Neural progenitor cell (in vitro differentiated cells): ENCODE measurements around the gene NBPF4. TPM values are rescaled to one million over a fixed set of nuclear protein-coding genes. Genes with fewer than 3 reads are reported as not detected.
"Not testable (repeated sequence)": the region's sequence is repeated elsewhere in the genome, so short reads cannot be mapped to it uniquely, and the experiment has no call there.

ENCODE experiments used
- DNase-seq: peaks from one replicate; pipeline ENCODE4 v3.0.0-alpha.2; 2016; ENCODE audit warnings: low spot score
- H2AFZ ChIP-seq: fragments of 200-600 bp; sonication (generic); replicated peaks from 2 replicates; pipeline ENCODE4 v1.6.1; 2016; ENCODE audit warnings: antibody characterized with exemption
- H3F3A ChIP-seq: fragments of 200-600 bp; sonication (generic); 2 replicates; pipeline ENCODE4 v1.6.1; 2016; ENCODE audit warnings: antibody characterized with exemption, low read depth
- H3K27ac ChIP-seq: fragments of 200-600 bp; sonication (generic); 2 replicates; pipeline ENCODE4 v1.5.1; 2016; ENCODE audit warnings: mild to moderate bottlenecking
- H3K27me3 ChIP-seq: fragments of 200-600 bp; sonication (generic); 2 replicates; pipeline ENCODE4 v1.6.1; 2016; ENCODE audit warnings: mild to moderate bottlenecking, moderate library complexity
- H3K36me3 ChIP-seq: fragments of 200-600 bp; sonication (generic); 2 replicates; pipeline ENCODE4 v1.5.1; 2016
- H3K4me1 ChIP-seq: fragments of 200-600 bp; sonication (generic); 2 replicates; pipeline ENCODE4 v1.6.1; 2016; ENCODE audit warnings: mixed run types
- H3K4me2 ChIP-seq: fragments of 200-600 bp; sonication (generic); 2 replicates; pipeline ENCODE4 v1.6.1; 2016
- H3K4me3 ChIP-seq: fragments of 200-600 bp; sonication (generic); 2 replicates; pipeline ENCODE4 v1.5.1; 2016
- H3K79me2 ChIP-seq: fragments of 200-600 bp; sonication (generic); 2 replicates; pipeline ENCODE4 v1.6.1; 2016; ENCODE audit warnings: low read depth
- H3K9ac ChIP-seq: fragments of 200-600 bp; sonication (generic); 2 replicates; pipeline ENCODE4 v1.6.1; 2016
- H3K9me3 ChIP-seq: fragments of 200-600 bp; sonication (generic); 2 replicates; pipeline ENCODE4 v1.5.1; 2016; ENCODE audit warnings: low read depth
- H4K20me1 ChIP-seq: fragments of 200-600 bp; sonication (generic); 2 replicates; pipeline ENCODE4 v1.6.1; 2016; ENCODE audit warnings: low read depth
- H3K27ac Mint-ChIP-seq: 3 replicates; pipeline ENCODE4 v1.8.0; 2021; ENCODE audit warnings: mixed read lengths
- H3K27me3 Mint-ChIP-seq: 2 replicates; pipeline ENCODE4 v1.8.0; 2022; ENCODE audit warnings: low read depth, mild to moderate bottlenecking, inconsistent platforms, moderate library complexity, mixed read lengths; ENCODE audit not compliant: insufficient read depth
- H3K36me3 Mint-ChIP-seq: 3 replicates; pipeline ENCODE4 v1.8.0; 2021; ENCODE audit warnings: mixed read lengths
- H3K4me1 Mint-ChIP-seq: 3 replicates; pipeline ENCODE4 v1.8.0; 2021; ENCODE audit warnings: mixed read lengths
- H3K4me3 Mint-ChIP-seq: 3 replicates; pipeline ENCODE4 v1.8.0; 2021; ENCODE audit warnings: mild to moderate bottlenecking, moderate library complexity, mixed read lengths
- H3K9me3 Mint-ChIP-seq: 3 replicates; pipeline ENCODE4 v1.8.0; 2020; ENCODE audit warnings: mixed read lengths
- EZH2 ChIP-seq: fragments of 200-600 bp; sonication (generic); IDR thresholded peaks from 2 replicates; pipeline ENCODE4 v1.6.1; 2017; ENCODE audit warnings: antibody characterized with exemption, mild to moderate bottlenecking, moderate library complexity
- EZH2phosphoT487 ChIP-seq: fragments of 200-600 bp; sonication (generic); IDR thresholded peaks from 2 replicates; pipeline ENCODE4 v1.6.1; 2017; ENCODE audit warnings: antibody characterized with exemption
- total RNA-seq: library from RNA; depleted of rRNA; stranded (reverse); fragments of >200 nt; gene quantifications from 2 replicates; pipeline ENCODE4 v1.2.3, GENCODE V29; 2015; ENCODE audit warnings: low replicate concordance
- TF ChIP-seq, protein P1 (sequence below): fragments of 200-600 bp; sonication (generic); IDR thresholded peaks from 2 replicates; pipeline ENCODE4 v1.5.1; 2017; ENCODE audit warnings: antibody characterized with exemption, mild to moderate bottlenecking

Gene NBPF4
- total RNA-seq, 1 donor from 2014 or later, result not detected

DNA sequence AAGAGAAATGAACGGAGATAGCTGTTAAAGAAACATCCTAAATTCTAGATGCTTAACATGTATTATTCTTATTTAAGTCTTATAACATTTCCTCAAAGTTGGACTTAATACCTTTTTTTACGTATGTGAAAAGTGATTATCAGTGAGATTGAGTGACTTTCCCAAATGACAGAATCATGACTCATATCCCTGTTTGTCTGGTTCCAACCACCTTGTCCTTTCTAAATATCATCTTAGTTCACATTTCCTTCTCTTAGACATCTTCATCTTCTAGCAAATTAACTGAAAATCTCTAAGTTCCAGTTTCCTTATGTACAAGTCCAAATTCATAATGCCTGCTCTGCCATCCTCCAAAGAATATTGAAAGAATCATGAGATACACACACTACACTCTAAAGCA lies 26.9 kb downstream of the NBPF4 start:
- not testable (repeated sequence) for H3K36me3 Mint-ChIP-seq, H3K4me3 Mint-ChIP-seq, H3K9ac ChIP-seq, H3K27ac ChIP-seq, H3K27me3 ChIP-seq, H3K4me3 ChIP-seq, H3K79me2 ChIP-seq, H4K20me1 ChIP-seq, DNase-seq, H3F3A ChIP-seq, H3K4me1 ChIP-seq, H2AFZ ChIP-seq, H3K9me3 ChIP-seq, H3K27ac Mint-ChIP-seq, H3K4me1 Mint-ChIP-seq, H3K4me2 ChIP-seq, H3K9me3 Mint-ChIP-seq, H3K36me3 ChIP-seq, H3K27me3 Mint-ChIP-seq

DNA sequence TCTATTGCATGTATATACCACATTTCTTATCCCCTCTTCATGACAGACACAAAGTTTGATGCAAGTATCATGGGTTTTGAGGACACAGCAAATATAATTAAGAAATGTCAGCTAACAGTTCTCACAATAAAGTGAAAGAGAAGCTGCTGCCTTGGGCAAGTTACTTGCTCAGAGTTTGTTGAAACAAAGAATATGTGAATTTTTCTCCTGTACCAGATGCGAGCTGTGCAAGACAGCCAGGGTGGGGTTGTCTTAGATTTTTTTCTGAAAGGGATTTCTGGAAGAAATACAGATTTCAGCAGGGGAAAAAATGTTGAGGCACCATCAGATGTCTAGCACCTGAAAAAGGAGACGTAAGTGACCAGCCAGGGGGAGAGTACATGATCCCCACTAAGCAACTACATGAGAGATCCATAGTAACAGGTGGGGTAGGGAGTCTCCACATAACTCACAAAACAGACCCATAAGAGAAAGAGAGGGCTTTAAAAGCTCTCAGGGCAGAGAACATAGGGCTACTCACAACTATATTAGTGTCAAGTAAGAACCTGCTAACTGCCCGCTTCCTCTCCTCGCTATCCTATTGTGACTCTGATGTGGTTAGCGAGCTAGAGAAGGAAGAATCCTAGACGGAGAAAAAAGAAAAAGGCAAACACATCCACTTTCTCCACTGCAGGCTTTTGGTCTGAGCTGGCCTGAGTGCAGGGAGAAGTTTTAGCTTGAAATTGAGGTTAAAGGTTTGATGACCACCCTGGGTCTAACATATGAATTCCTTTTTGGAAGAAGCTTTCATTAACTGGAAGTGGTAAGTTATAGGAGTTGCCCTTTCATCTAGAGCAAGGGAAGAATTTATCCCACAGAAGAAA lies 27.6 kb downstream of the NBPF4 start:
- not testable (repeated sequence) for H3K9me3 ChIP-seq, H3K27ac ChIP-seq, H3F3A ChIP-seq, H3K4me2 ChIP-seq, H3K4me3 Mint-ChIP-seq, H3K4me1 ChIP-seq, H3K4me1 Mint-ChIP-seq, H3K27me3 Mint-ChIP-seq, H3K4me3 ChIP-seq, H3K79me2 ChIP-seq, H3K9me3 Mint-ChIP-seq, H3K36me3 Mint-ChIP-seq, H3K9ac ChIP-seq, H2AFZ ChIP-seq, H3K36me3 ChIP-seq, H3K27ac Mint-ChIP-seq, H3K27me3 ChIP-seq, H4K20me1 ChIP-seq, DNase-seq

DNA sequence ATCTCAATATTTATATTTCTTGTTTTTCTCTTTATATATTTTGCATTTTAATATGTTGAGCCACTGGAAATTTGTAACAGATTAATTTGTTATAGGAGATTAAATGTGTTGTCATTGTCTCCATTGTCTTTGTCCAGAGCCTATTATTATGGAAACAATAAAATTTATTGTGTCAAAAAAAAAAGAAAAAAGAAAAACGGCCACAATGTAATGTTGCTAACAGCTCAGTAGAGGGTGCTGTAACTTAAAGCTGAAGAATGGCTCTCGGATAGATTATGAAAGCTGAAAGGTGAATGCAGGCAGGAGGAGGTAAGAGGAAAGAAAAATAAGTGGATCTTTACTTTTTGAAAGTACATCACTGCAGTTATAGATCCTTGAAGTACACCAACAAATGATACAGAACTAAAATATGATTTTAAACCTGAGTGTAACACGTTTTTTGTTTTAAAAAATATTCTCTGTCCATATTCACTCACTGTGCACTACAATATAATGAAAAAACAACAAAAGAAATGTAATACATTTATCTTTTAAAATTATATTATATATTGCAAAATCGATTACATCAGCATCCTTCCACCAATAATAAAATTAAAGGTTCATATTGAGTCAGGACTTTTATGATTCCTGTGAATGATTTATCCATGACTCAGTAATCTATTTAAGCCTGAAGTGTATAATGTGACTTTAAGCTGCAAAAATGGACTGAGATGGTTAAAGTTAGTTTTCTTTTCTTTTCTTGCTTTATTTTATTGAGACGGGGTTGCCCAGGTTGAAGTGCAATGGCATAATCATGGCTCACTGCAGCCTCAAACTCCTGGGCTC lies 29.0 kb downstream of the NBPF4 start:
- not testable (repeated sequence) for H3F3A ChIP-seq, H3K36me3 Mint-ChIP-seq, H3K4me1 ChIP-seq, H3K27ac ChIP-seq, H3K36me3 ChIP-seq, H3K4me2 ChIP-seq, H3K27me3 ChIP-seq, H3K79me2 ChIP-seq, H2AFZ ChIP-seq, H3K27ac Mint-ChIP-seq, H3K4me3 ChIP-seq, H3K4me1 Mint-ChIP-seq, H3K27me3 Mint-ChIP-seq, H4K20me1 ChIP-seq, H3K9ac ChIP-seq, H3K9me3 ChIP-seq, H3K4me3 Mint-ChIP-seq, H3K9me3 Mint-ChIP-seq
- peak; percentile 49 for DNase-seq
- TF ChIP-seq, protein P1, sequence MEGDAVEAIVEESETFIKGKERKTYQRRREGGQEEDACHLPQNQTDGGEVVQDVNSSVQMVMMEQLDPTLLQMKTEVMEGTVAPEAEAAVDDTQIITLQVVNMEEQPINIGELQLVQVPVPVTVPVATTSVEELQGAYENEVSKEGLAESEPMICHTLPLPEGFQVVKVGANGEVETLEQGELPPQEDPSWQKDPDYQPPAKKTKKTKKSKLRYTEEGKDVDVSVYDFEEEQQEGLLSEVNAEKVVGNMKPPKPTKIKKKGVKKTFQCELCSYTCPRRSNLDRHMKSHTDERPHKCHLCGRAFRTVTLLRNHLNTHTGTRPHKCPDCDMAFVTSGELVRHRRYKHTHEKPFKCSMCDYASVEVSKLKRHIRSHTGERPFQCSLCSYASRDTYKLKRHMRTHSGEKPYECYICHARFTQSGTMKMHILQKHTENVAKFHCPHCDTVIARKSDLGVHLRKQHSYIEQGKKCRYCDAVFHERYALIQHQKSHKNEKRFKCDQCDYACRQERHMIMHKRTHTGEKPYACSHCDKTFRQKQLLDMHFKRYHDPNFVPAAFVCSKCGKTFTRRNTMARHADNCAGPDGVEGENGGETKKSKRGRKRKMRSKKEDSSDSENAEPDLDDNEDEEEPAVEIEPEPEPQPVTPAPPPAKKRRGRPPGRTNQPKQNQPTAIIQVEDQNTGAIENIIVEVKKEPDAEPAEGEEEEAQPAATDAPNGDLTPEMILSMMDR, result peak; percentile 75

DNA sequence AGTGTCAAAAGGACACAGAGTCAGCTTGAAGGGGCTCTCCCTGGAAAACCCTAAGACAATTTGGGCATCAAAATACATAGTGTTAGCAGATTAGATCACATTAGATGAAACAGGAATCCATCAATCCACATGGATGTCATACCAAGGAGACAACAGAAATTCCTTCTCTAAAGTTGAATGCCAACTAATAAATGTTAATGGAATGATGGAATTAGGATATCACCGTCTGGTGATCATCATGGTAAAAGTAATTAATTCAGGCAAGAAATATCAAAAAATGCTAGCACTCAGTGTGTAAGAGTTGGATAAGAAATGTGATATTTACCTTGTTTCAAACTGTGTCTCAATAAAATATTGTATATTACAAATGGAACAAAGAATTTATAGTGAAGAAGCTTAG lies 32.9 kb downstream of the NBPF4 start:
- DNase-seq, result no peak
- Mint-ChIP-seq H3K36me3 (no peaks in the 10 kb centered on the region), H3K27ac (no peak overlapping the region)

More for the DNA sequence above, 32.9 kb downstream of the NBPF4 start:
- no peak overlapping the region for H3K4me2 ChIP-seq
- no peaks in the 10 kb centered on the region for H3K4me1 ChIP-seq
- no peak for TF ChIP-seq EZH2phosphoT487
- TF ChIP-seq EZH2, result no peak
- no peak overlapping the region for H2AFZ ChIP-seq
- H3K27me3 ChIP-seq, result no peaks in the 10 kb centered on the region
- no peaks in the 10 kb centered on the region for H3K9me3 ChIP-seq
- no peaks in the 10 kb centered on the region for H3K36me3 ChIP-seq
- H3K4me3 ChIP-seq, result no peak overlapping the region
- no peak overlapping the region for H3K27ac ChIP-seq
- no peaks in the 10 kb centered on the region for H3K9me3 Mint-ChIP-seq
- no peaks in the 10 kb centered on the region for H3F3A ChIP-seq
- no peak overlapping the region for H3K9ac ChIP-seq
- H3K4me1 Mint-ChIP-seq, result no peaks in the 10 kb centered on the region
- no peaks in the 10 kb centered on the region for H3K79me2 ChIP-seq
- no peak overlapping the region for H3K4me3 Mint-ChIP-seq
- no peaks in the 10 kb centered on the region for H3K27me3 Mint-ChIP-seq
- no peaks in the 10 kb centered on the region for H4K20me1 ChIP-seq
